HL-60 (cell line): ENCODE results near the gene TMEM231.

Experiments
- CTCF ChIP-seq: IDR thresholded peaks from one replicate; pipeline ENCODE4 v1.5.1; 2011; ENCODE audit warnings: low read length, control low read depth, inconsistent platforms; ENCODE audit not compliant: insufficient read depth
- GABPA ChIP-seq: IDR thresholded peaks from 2 replicates; pipeline ENCODE4 v1.6.1; 2012; ENCODE audit warnings: low read depth
- POLR2AphosphoS5 ChIP-seq: IDR thresholded peaks from 2 replicates; pipeline ENCODE4 v1.6.1; 2012; ENCODE audit warnings: low read depth
- REST ChIP-seq: IDR thresholded peaks from 2 replicates; pipeline ENCODE4 v1.6.1; 2012; ENCODE audit warnings: low read depth; ENCODE audit not compliant: insufficient replicate concordance
- SPI1 ChIP-seq: IDR thresholded peaks from 2 replicates; pipeline ENCODE4 v1.6.1; 2012; ENCODE audit warnings: low read depth, mild to moderate bottlenecking, borderline replicate concordance

- TF ChIP-seq CTCF (no peak), POLR2AphosphoS5 (no peak), SPI1 (no peak), REST (no peak), GABPA (no peak)
These were observed 64.2 kb downstream of the TMEM231 start for GRCh38 chr16:75491876-75492275.
